ENCODE results near the gene B3GLCT. TPM values are rescaled to one million over a fixed set of nuclear protein-coding genes. Genes with fewer than 3 reads are reported as not detected.

Gene B3GLCT
- total RNA-seq, 2 donors from 2014 or later = 4.1 to 4.6 TPM

Other genes starting within 250 kb of the B3GLCT start
- 100 to 1,000 TPM; 128 to 303 TPM for gene HSPH1, start 38.1 kb upstream of the B3GLCT start, total RNA-seq